DMS79 treated with DMSO at 0.1 percent for 48 hours (cell line): ENCODE results near the gene RCAN3.

Source experiments
- DNase-seq: peaks from one replicate; lab custom pipeline; 2025; lab: John Stamatoyannopoulos, UW

RCAN3 gene

GRCh38 chr1:24551290-24551959 lies 48.8 kb downstream of the RCAN3 start:
- no peak for DNase-seq

GRCh38 chr1:24551960-24552571 lies 49.4 kb downstream of the RCAN3 start:
- DNase-seq = no peak

- DNase-seq = no peak
Measured at GRCh38 chr1:24553931-24554330, 51.3 kb downstream of the RCAN3 start.

GRCh38 chr1:24554714-24555113 lies 52.1 kb downstream of the RCAN3 start:
- DNase-seq = no peak

GRCh38 chr1:24555591-24556413 lies 53.2 kb downstream of the RCAN3 start, which contains the start of gene NCMAP:
Gene NCMAP (plus strand): TSS chr1:24556087. CDS start chr1:24595431, 39,344 bp downstream.
- peak; percentile 65 for DNase-seq

GRCh38 chr1:24556414-24556795 lies 53.8 kb downstream of the RCAN3 start:
- DNase-seq = no peak

- no peak for DNase-seq
Measured at GRCh38 chr1:24557220-24557619, 54.6 kb downstream of the RCAN3 start.

- no peak for DNase-seq
Measured at GRCh38 chr1:24557711-24558131, 55.1 kb downstream of the RCAN3 start.

- no peak for DNase-seq
Measured at GRCh38 chr1:24558455-24558854, 55.8 kb downstream of the RCAN3 start.

GRCh38 chr1:24558902-24559791 lies 56.5 kb downstream of the RCAN3 start:
- no peak for DNase-seq

GRCh38 chr1:24560361-24560760 lies 57.7 kb downstream of the RCAN3 start:
- no peak for DNase-seq

- DNase-seq = peak; percentile 67
Measured at GRCh38 chr1:24562625-24563024, 60.0 kb downstream of the RCAN3 start.

GRCh38 chr1:24564695-24565094 lies 62.1 kb downstream of the RCAN3 start:
- DNase-seq = no peak

- DNase-seq = no peak
Measured at GRCh38 chr1:24566236-24566867, 63.7 kb downstream of the RCAN3 start.

GRCh38 chr1:24567792-24568388 lies 65.3 kb downstream of the RCAN3 start:
- DNase-seq = no peak

GRCh38 chr1:24568475-24568874 lies 65.8 kb downstream of the RCAN3 start:
- no peak for DNase-seq

GRCh38 chr1:24570265-24571125 lies 67.9 kb downstream of the RCAN3 start:
- no peak for DNase-seq

- no peak for DNase-seq
Measured at GRCh38 chr1:24572301-24572700, 69.7 kb downstream of the RCAN3 start.

- no peak for DNase-seq
Measured at GRCh38 chr1:24575905-24576587, 73.4 kb downstream of the RCAN3 start.
